ENCODE data around the gene GRIFIN. TPM values are rescaled to one million over a fixed set of nuclear protein-coding genes. Genes with fewer than 3 reads are reported as not detected.

The GRIFIN gene
- total RNA-seq, 6 donors from 2014 or later: not detected

- no peak overlapping the region for H3K4me3 ChIP-seq
- 81 to 88% methylated on average over 3 of the region's 3 CpGs for WGBS, 2 donors
- no peaks in the 10 kb centered on the region for H3K27me3 ChIP-seq
- H3K36me3 ChIP-seq: no peaks in the 10 kb centered on the region
- H3K27ac ChIP-seq: peak overlapping the region in 2 of 4 donors; percentile 82 to 89
- no peak for DNase-seq
- no peaks in the 10 kb centered on the region for H3K9me3 ChIP-seq
- ATAC-seq (ENCODE audit: low FRiP score in 2 of 2): no peak
- no peak for TF ChIP-seq EP300 (IDR thresholded peaks at IDR 0.05)
- TF ChIP-seq, protein P1, sequence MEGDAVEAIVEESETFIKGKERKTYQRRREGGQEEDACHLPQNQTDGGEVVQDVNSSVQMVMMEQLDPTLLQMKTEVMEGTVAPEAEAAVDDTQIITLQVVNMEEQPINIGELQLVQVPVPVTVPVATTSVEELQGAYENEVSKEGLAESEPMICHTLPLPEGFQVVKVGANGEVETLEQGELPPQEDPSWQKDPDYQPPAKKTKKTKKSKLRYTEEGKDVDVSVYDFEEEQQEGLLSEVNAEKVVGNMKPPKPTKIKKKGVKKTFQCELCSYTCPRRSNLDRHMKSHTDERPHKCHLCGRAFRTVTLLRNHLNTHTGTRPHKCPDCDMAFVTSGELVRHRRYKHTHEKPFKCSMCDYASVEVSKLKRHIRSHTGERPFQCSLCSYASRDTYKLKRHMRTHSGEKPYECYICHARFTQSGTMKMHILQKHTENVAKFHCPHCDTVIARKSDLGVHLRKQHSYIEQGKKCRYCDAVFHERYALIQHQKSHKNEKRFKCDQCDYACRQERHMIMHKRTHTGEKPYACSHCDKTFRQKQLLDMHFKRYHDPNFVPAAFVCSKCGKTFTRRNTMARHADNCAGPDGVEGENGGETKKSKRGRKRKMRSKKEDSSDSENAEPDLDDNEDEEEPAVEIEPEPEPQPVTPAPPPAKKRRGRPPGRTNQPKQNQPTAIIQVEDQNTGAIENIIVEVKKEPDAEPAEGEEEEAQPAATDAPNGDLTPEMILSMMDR (IDR thresholded peaks at IDR 0.05): no peak
- TF ChIP-seq POLR2AphosphoS5 (IDR thresholded peaks at IDR 0.05): no peak
- no peak for TF ChIP-seq POLR2A (IDR thresholded peaks at IDR 0.05)
- peaks cover 49 to 54% (median 51%) of the 10 kb centered on the region in 4 donors for H3K4me1 ChIP-seq
Measured at GRCh38 chr7:2512713-2513112, 36.5 kb upstream of the GRIFIN start.

DNA sequence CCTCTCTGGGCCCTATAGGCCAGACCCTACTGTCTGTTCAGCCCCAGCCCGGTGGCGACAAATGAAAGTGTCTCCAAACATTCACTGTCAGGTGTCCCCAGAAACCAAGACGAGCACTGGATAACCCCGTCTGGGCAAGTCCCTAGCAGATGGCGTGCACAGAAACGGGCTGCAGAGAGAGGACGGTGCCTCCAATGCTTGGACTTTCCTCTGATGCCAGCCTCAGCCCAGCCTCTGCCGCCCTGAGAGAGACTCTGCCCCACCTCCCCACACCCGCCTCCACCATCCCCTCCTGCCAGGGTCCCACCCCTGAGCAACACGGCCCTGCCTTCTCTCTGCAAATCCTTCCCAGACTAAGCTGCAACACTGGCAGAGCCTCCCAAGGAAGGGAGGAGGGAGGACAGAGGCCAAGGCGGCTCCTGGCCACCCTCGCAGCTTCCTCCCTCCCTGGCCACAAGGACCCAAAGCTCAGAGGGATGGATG is 36.0 kb upstream of the GRIFIN start:
- Histone ChIP-seq H3K27ac (peak overlapping the region; percentile 55 to 89 (median 75)), H3K27me3 (no peaks in the 10 kb centered on the region), H3K4me3 (peak overlapping the region in 1 of 4 donors; percentile 17), H3K4me1 (peaks cover 52 to 56% (median 54%) of the 10 kb centered on the region in 4 donors), H3K36me3 (no peaks in the 10 kb centered on the region), H3K9me3 (no peaks in the 10 kb centered on the region)
- ATAC-seq (ENCODE audit: low FRiP score in 2 of 2) (no peak), DNase-seq (peak in 1 of 2 donors; percentile 44)
- 45 to 47% methylated on average over 8 to 12 of the region's 12 CpGs for WGBS, 2 donors
- TF ChIP-seq POLR2AphosphoS5 (IDR thresholded peaks at IDR 0.05) (peak in 1 of 2 donors; percentile 39), POLR2A (IDR thresholded peaks at IDR 0.05) (no peak)

DNA sequence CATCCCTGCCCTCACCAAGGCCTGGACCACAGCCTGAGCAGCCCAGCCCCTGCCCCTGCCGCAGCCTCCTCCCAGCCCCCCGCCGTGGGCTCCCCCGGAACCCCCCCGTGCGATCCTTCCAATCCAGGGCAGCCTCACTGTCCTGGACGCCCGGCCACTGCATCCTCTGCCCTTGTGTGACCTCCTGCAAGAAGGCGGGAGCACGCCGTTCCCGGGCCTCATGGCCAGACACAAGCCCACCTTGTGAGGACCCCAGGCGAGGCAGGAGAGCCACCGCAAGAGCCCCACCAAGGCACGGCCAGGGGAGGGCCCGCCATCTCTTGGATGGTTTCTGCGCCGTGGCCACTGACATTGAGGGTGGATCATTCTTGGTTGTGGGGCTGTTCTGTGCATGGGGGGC is 35.6 kb upstream of the GRIFIN start:
- Histone ChIP-seq H3K27me3 (no peaks in the 10 kb centered on the region), H3K9me3 (no peaks in the 10 kb centered on the region), H3K4me1 (peaks cover 52 to 56% (median 54%) of the 10 kb centered on the region in 4 donors), H3K4me3 (peak overlapping the region in 2 of 4 donors; percentile 17), H3K36me3 (no peaks in the 10 kb centered on the region), H3K27ac (peak overlapping the region; percentile 55 to 89 (median 75))
- ATAC-seq (ENCODE audit: low FRiP score in 2 of 2): no peak
- peak in 1 of 2 donors; percentile 71 for DNase-seq
- 28 to 56% methylated on average over 3 to 15 of the region's 18 CpGs for WGBS, 2 donors
- TF ChIP-seq POLR2AphosphoS5 (IDR thresholded peaks at IDR 0.05): no peak
- TF ChIP-seq EP300 (IDR thresholded peaks at IDR 0.05): no peak
- TF ChIP-seq, protein P1 (IDR thresholded peaks at IDR 0.05): no peak

DNA sequence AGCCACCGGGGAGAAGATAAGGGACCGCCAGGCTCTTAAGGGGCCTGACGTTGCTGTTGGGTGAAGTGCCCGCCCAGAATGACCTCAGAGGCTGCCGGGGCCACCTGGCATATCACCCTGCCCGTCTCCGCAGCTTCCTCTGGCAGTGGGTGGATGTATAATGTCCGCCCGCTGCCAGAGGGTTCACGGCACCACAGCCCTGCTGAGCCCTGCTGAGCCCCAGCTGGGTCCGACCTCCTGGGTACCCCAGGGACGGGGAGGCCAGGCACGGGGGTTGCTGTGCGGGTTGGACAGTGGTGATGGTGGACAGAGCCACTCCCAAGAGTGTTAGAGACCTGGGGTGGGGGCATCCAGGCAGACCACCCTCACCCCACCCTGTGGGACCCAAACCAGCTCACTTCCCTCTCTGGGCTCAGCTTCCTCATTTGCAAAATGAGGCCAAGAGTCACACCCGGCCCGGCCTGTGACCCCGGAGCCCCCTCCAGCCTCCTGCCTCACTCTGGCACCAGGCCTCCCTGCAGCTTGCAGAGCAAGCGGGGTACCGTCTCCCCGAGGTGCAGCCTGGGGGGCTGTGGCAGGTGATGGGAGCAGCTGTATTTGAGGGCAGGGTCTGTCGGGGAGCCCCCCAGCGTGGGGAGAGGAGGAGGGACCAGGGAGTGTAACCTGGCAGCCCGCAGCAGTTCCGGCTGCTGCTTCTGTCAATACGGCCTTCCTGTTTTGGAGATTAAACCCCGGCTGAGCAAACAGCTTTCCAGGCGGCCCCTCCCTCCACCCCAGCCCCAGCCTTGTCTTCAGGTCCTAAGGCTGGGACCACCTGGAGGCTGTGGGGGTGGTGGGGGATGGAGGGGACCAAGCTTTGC is 34.9 kb upstream of the GRIFIN start:
- Histone ChIP-seq H3K27me3 (no peaks in the 10 kb centered on the region), H3K27ac (peak overlapping the region; percentile 55 to 89 (median 75)), H3K4me3 (peak overlapping the region in 2 of 4 donors; percentile 17), H3K36me3 (no peaks in the 10 kb centered on the region), H3K4me1 (peaks cover 52 to 56% (median 54%) of the 10 kb centered on the region in 4 donors), H3K9me3 (no peaks in the 10 kb centered on the region)
- WGBS, 2 donors: 20% methylated on average over 20 of the region's 27 CpGs; no CpG with 5 or more reads in 1 of the 2 donors
- DNase-seq (peak; percentile 72 to 84), ATAC-seq (ENCODE audit: low FRiP score in 2 of 2) (peak; percentile 7 to 53)
- TF ChIP-seq, protein P1 (IDR thresholded peaks at IDR 0.05): no peak
- TF ChIP-seq POLR2AphosphoS5 (IDR thresholded peaks at IDR 0.05) (peak in 1 of 2 donors; percentile 52), POLR2A (IDR thresholded peaks at IDR 0.05) (peak in 1 of 4 donors; percentile 33)

DNA sequence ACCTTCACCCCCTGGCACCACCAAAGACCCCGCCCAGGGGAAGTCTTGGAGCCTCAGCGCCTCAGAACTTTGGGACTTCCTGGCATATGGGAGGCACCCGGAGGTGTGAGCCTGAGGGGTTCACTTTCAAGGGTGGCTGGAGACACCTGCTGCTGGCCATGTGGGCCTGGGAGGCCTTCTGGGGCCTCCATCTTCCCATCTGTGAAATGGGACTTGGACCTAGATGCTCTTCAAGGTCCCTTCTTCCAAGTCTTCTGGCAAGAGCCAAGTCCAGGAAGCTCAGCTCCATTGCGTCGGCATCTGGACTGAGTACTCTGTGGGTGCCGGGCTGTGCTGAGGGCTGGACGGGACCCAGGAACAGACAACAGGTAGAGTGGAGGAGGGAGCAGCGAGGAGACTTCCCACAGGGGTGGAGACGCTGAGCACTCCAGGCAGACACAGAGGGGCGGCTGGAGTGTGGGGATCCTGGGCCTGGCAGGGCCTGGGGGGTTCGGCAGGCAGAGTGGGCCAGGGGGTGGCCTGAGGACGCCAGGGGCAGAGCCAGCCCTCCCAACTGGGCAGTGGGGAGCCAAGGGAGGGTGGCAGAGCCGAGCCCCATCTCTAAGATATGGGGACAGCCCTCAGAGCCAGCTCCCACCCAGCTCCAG is 34.1 kb upstream of the GRIFIN start:
- WGBS, 2 donors: 83 to 86% methylated on average over 13 of the region's 13 CpGs
- Histone ChIP-seq H3K27ac (peak overlapping the region; percentile 55 to 89 (median 75)), H3K9me3 (no peaks in the 10 kb centered on the region), H3K4me3 (no peak overlapping the region), H3K36me3 (no peaks in the 10 kb centered on the region), H3K27me3 (no peaks in the 10 kb centered on the region), H3K4me1 (peaks cover 52 to 56% (median 54%) of the 10 kb centered on the region in 4 donors)
- DNase-seq: no peak
- no peak for ATAC-seq (ENCODE audit: low FRiP score in 2 of 2)
- no peak for TF ChIP-seq EP300 (IDR thresholded peaks at IDR 0.05)
- TF ChIP-seq POLR2A (IDR thresholded peaks at IDR 0.05): no peak
- TF ChIP-seq, protein P1 (IDR thresholded peaks at IDR 0.05): no peak
- TF ChIP-seq POLR2AphosphoS5 (IDR thresholded peaks at IDR 0.05): no peak
